Measurements from ENCODE around the gene CYFIP2. TPM values are rescaled to one million over a fixed set of nuclear protein-coding genes. Genes with fewer than 3 reads are reported as not detected.

Gene CYFIP2
- total RNA-seq, 4 donors from 2014 or later: 4.1 to 11.9 (median 6.0) TPM

DNA sequence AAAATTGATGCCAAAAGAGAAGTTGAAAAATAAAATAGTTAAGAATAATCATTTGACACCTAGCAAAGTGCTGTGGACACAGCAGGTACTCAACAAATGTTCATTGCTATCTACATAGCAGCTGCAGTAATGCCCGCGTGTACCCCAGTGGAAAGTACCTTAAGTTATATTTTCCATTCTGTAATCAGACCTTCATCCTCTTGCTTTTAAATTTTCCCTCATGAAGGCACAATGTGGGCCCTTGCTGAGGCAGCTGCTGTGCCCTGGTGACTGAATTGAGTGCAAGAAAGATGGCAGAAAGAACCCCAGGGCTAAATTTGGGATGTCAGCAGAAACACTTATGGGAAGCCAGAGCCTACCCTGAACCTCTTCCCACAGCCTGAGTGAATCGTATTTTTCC lies 65.9 kb downstream of the CYFIP2 start:
- TF ChIP-seq, protein P1, sequence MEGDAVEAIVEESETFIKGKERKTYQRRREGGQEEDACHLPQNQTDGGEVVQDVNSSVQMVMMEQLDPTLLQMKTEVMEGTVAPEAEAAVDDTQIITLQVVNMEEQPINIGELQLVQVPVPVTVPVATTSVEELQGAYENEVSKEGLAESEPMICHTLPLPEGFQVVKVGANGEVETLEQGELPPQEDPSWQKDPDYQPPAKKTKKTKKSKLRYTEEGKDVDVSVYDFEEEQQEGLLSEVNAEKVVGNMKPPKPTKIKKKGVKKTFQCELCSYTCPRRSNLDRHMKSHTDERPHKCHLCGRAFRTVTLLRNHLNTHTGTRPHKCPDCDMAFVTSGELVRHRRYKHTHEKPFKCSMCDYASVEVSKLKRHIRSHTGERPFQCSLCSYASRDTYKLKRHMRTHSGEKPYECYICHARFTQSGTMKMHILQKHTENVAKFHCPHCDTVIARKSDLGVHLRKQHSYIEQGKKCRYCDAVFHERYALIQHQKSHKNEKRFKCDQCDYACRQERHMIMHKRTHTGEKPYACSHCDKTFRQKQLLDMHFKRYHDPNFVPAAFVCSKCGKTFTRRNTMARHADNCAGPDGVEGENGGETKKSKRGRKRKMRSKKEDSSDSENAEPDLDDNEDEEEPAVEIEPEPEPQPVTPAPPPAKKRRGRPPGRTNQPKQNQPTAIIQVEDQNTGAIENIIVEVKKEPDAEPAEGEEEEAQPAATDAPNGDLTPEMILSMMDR (IDR thresholded peaks at IDR 0.05; ENCODE audit: low read depth): no peak

DNA sequence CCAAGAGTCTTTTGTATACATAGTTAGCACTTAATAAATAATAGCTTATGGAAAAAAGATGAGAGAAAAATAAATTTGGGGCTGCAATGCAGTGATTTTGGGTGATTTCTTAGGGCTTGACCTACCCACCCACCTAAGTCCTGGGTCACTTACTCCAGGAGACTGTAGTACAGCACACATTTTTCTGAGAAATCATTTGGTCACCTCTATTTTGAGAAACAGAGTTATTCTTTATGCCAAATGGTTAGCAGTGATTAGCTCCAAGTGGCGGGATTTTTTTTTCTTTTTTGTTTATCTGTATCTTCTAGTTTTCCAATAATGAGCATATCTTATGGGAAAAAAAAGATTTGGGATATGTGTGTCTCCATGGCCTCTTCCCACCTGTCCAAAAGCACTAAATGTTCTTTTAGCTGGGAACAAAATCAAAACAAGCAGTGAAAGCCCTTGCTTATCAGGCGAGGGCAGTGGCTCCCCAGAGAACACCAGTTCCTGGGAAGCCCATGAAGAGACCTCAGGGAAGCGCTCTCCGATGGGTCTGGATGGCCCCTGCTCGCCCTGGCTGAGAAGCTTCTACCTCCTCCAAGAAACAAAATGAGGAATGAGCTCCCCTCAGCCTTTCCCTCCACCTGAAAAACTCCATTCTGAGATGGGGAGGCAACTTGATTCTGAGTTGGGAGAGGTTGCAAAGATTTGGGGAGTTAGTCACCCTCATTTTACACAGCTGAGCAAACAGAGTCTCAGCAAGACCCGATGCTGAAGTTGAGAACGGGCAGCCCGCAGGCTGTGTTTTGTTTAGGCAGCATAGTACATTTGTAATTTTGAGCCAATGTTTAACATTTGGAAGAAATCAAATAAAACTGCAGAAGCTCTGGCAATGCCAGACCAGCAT lies 69.9 kb downstream of the CYFIP2 start:
- TF ChIP-seq, protein P1 (IDR thresholded peaks at IDR 0.05; ENCODE audit: low read depth): no peak

DNA sequence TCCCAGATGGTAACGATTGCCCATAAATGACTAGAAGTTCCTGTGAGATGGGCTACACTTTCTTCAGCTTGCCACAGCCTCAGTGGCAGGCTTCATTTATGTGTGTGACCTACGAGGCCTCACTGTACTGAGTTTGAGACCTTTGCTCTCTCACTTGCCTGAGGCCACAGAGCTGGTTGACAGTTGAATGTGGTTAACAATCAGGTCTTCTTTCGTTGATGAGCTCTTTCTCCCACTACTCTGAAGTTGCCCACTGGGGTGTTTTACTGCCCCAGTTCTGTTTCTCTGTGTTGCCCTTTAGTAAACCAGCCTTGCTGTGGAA lies 70.5 kb downstream of the CYFIP2 start:
- TF ChIP-seq, protein P1 (IDR thresholded peaks at IDR 0.05; ENCODE audit: low read depth): no peak

DNA sequence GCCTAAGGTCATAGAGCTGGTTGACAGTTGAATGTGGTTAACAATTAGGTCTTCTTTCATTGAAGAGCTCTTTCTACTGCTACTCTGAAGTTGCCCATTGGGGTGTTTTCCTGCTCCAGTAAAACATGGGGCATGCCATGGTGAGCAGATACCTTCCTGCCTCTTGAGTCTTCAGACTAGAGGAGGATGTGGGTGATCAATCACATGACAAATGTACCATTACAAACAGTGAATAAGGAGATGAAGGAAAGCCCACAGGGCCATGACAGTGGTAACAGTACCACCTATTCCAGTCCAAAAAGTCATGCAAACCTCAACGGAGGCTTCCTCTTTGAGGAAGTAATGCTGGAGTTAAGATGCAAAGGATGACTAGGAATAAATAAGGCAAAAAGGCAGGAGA lies 73.5 kb downstream of the CYFIP2 start:
- TF ChIP-seq, protein P1 (IDR thresholded peaks at IDR 0.05; ENCODE audit: low read depth): no peak

DNA sequence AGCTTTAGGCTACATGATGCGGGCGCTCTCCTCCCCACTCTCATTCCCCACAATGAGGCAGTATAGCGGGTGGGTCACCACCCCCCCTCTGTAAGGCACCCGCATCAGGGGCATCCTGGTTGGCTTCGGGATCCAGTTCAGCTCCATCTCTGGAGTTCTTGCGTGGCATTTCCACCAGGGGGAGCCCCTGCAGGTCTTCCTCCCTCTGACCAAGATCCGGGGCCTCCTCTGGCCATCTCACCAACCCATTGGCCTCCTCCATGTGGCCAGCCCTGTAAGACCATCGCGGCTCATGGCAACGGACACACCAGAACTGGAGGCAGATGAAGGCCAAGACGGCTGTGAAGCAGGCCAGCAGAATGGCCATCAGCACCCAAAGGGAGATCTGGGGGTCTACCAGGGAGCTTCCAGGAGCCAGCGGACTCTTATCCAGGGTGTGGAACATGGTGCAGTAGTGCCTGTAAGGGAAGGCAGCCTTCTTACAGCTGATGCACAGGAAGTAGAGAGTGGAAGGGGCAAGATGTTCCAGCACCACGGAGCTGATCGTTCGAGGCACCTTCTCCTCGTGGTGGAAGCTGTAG lies 77.0 kb downstream of the CYFIP2 start:
- TF ChIP-seq, protein P1 (IDR thresholded peaks at IDR 0.05; ENCODE audit: low read depth): no peak

DNA sequence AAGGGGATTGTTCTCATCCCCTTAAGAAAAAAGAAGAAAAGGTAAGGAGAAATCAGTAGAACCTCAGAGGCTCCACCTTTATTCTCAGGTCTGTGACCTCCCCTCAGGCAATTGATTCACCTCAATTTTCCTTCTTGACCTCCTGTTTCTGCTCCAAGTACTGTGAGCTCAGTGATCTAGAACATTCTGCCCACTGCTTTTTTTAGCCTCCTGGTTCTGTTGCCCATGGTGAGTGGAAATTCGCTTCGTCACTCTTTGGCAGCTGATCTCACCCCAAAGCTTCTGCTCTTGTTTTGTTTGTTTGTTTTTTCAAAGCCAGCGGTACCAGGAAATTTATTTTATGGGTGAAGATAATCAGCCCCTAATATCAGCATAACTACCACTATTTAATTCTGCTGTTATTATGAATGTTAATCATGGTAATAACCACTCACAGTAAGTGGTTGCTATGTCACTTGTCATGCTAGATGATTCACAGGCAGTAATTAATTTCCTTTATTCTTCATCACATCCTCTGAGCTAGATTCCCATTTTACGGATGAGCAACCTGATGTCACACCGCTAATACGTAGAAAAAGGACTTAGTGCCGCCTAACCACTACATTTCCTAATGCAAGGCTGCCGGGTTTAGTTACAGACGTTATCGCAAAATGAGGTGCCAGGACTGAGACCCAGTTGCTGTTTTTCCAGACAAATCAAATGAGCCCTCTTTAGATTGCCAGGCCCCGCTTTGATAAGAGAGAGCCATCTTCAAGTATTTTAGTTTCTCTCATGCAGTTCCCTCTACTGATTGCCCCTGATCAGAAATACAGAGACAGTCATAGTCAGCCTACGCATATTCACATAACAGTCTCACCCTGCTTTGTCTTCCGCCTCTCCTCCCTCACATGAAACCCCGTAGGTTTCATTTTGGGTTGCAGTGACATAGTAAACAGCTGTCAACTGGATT lies 78.2 kb downstream of the CYFIP2 start:
- TF ChIP-seq, protein P1 (IDR thresholded peaks at IDR 0.05; ENCODE audit: low read depth): no peak

DNA sequence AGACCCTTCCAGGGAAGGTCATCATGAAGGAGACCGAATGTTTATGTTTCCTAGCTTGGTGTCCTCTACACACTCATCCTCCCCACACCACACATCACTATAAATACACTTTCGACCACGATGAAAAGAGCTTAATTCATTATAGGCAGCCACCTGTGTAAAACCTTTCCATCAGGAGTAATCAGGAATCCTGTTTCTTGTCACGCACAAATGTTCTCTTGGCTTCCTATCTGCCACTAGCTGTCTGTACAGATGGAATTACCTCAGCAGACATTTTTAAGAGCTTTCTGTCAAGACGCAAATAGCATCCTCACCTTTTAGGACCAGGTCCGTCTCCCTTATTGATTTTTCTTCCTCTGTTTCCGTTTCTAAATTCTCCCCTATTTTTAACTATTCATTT lies 79.1 kb downstream of the CYFIP2 start:
- TF ChIP-seq, protein P1 (IDR thresholded peaks at IDR 0.05; ENCODE audit: low read depth): no peak
